ENCODE data around the gene SATL1.
"Not testable (repeated sequence)": the region's sequence is repeated elsewhere in the genome, so short reads cannot be mapped to it uniquely, and the experiment has no call there.

SATL1 gene

DNA sequence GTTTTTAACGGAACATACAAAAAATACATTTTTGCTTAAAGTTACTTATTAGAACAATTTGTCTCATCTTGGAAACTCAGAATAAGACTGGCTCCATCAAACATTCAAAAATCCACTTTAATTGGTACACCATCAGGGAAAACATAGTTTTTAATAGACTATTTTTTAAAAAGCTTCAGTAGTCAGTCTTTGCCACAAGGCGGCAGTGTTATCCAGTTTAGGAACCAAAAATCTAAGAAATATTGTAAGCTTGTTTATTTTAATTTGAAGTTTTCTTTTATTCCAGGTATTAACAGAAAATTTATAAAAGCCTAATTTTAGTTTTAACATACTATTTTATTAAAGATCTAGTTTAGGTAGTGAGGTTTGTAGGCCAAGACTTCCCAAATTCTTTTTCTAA is 132.2 kb downstream of the SATL1 start:
- H3K4me3 ChIP-seq (ENCODE audit: insufficient read depth, low read depth, low read length, poor library complexity, severe bottlenecking) = no peak overlapping the region
- DNase-seq = no peak
- no peak overlapping the region for H3K27ac ChIP-seq (ENCODE audit: insufficient read depth, low read length, poor library complexity, severe bottlenecking)
- no peaks in the 10 kb centered on the region for H3K27me3 ChIP-seq (replicated peaks; ENCODE audit: control insufficient read depth, insufficient read depth, low read length, poor library complexity, severe bottlenecking)
- no peaks in the 10 kb centered on the region for H3K4me1 ChIP-seq (ENCODE audit: control insufficient read depth, insufficient read depth, low read length, poor library complexity, severe bottlenecking)
- no peaks in the 10 kb centered on the region for H3K36me3 ChIP-seq (ENCODE audit: control insufficient read depth, insufficient read depth, low read length)
- H3K9me3 ChIP-seq (ENCODE audit: control insufficient read depth, low read length) = no peaks in the 10 kb centered on the region

DNA sequence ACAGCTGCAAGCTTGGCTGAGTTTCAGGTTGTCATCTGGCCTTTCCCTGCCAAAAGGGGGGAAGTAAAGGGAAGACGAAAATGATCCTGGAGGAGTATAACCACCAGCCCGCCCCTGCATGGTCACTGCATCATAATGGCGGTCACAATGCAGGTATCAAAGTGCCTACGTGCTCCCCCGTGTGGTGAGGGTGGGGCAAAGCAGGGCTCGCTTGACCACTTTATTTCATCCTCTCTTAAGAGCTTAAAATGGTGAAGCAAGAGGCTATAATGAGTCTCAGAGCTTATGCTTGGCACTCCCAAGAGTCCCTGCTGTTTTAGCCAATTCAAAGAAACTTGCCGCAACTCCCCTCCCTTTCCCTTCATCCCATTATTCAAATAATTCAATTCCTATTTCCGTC is 134.3 kb downstream of the SATL1 start:
- Histone ChIP-seq H3K27me3 (replicated peaks; ENCODE audit: control insufficient read depth, insufficient read depth, low read length, poor library complexity, severe bottlenecking) (no peaks in the 10 kb centered on the region), H3K9me3 (ENCODE audit: control insufficient read depth, low read length) (no peaks in the 10 kb centered on the region), H3K4me3 (ENCODE audit: insufficient read depth, low read depth, low read length, poor library complexity, severe bottlenecking) (no peak overlapping the region), H3K4me1 (ENCODE audit: control insufficient read depth, insufficient read depth, low read length, poor library complexity, severe bottlenecking) (no peaks in the 10 kb centered on the region), H3K27ac (ENCODE audit: insufficient read depth, low read length, poor library complexity, severe bottlenecking) (no peak overlapping the region), H3K36me3 (ENCODE audit: control insufficient read depth, insufficient read depth, low read length) (no peaks in the 10 kb centered on the region)
- no peak for DNase-seq

DNA sequence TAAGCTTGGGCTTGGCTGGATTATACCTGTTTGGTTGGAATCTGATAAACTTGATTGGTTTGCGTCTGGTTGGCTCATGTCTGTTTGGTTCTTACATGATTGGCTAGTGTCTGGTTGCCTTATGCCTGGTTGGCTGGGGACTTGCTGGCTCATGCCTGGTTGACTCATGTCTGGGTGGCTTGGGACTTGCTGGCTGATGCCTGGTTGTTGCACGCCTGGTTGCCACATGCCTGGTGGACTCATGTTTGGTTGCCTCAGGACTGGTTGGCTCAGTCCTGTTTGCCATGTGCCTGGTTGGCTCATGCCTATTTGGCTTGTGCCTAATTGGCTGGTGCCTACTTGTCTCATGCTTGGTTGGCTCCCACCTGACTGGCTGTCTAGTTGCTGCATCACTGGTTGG is 135.4 kb downstream of the SATL1 start:
- Histone ChIP-seq H3K4me3 (ENCODE audit: insufficient read depth, low read depth, low read length, poor library complexity, severe bottlenecking) (no peak overlapping the region), H3K27me3 (replicated peaks; ENCODE audit: control insufficient read depth, insufficient read depth, low read length, poor library complexity, severe bottlenecking) (no peaks in the 10 kb centered on the region), H3K27ac (ENCODE audit: insufficient read depth, low read length, poor library complexity, severe bottlenecking) (no peak overlapping the region)

DNA sequence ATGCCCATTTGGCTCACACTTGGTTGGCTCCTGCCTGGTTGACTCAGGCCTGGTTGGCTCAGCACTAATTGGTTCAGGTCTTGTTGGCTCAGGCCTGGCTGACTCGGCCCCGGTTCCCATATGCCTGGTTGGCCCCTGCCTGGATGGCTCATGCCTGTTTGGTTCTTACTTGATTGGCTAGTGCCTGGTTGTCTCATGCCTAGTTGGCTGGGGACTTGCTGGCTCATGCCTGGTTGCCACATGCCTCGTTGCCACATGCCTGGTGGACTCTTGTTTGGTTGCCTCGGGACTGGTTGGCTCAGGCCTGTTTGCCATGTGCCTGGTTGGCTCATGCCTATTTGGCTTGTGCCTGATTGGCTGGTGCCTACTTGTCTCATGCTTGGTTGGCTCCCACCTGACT is 136.2 kb downstream of the SATL1 start:
- no peaks in the 10 kb centered on the region for H3K4me1 ChIP-seq (ENCODE audit: control insufficient read depth, insufficient read depth, low read length, poor library complexity, severe bottlenecking)
- H3K4me3 ChIP-seq (ENCODE audit: insufficient read depth, low read depth, low read length, poor library complexity, severe bottlenecking) = no peak overlapping the region
- no peak for DNase-seq
- H3K27me3 ChIP-seq (replicated peaks; ENCODE audit: control insufficient read depth, insufficient read depth, low read length, poor library complexity, severe bottlenecking) = no peaks in the 10 kb centered on the region
- no peak overlapping the region for H3K27ac ChIP-seq (ENCODE audit: insufficient read depth, low read length, poor library complexity, severe bottlenecking)
- no peaks in the 10 kb centered on the region for H3K9me3 ChIP-seq (ENCODE audit: control insufficient read depth, low read length)
- no peaks in the 10 kb centered on the region for H3K36me3 ChIP-seq (ENCODE audit: control insufficient read depth, insufficient read depth, low read length)

More for the DNA sequence above, 135.4 kb downstream of the SATL1 start:
- DNase-seq = no peak
- Histone ChIP-seq H3K36me3 (ENCODE audit: control insufficient read depth, insufficient read depth, low read length) (no peaks in the 10 kb centered on the region), H3K9me3 (ENCODE audit: control insufficient read depth, low read length) (no peaks in the 10 kb centered on the region), H3K4me1 (ENCODE audit: control insufficient read depth, insufficient read depth, low read length, poor library complexity, severe bottlenecking) (no peaks in the 10 kb centered on the region)

DNA sequence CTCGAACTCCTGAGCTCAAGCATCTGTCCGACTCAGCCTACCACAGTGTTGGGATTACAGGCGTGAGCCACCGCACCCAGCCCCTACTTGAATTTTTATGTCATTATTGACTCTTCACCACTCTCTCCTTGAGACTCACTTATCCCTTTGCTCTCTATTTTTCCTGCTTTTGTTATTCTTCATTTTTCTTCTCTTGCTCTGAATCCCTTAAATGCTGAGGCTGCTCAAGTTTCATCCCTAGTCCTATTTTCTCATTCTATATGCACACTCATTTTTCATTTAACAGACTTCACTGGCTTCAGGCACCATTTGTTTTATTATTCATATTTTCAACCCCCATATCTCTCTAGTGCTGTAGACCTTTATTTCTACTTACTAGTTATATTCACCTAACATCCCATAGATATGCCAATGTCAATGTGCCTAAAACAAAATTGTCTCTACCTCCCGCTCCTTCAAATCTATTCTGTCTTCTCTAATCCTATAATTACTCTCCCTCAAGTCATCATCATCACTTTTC is 154.2 kb downstream of the SATL1 start:
- H3K27me3 ChIP-seq (replicated peaks; ENCODE audit: control insufficient read depth, insufficient read depth, low read length, poor library complexity, severe bottlenecking) = no peaks in the 10 kb centered on the region
- H3K36me3 ChIP-seq (ENCODE audit: control insufficient read depth, insufficient read depth, low read length) = no peaks in the 10 kb centered on the region
- no peaks in the 10 kb centered on the region for H3K4me1 ChIP-seq (ENCODE audit: control insufficient read depth, insufficient read depth, low read length, poor library complexity, severe bottlenecking)
- H3K4me3 ChIP-seq (ENCODE audit: insufficient read depth, low read depth, low read length, poor library complexity, severe bottlenecking) = no peak overlapping the region
- no peak overlapping the region for H3K27ac ChIP-seq (ENCODE audit: insufficient read depth, low read length, poor library complexity, severe bottlenecking)
- DNase-seq = no peak
- H3K9me3 ChIP-seq (ENCODE audit: control insufficient read depth, low read length) = no peaks in the 10 kb centered on the region

DNA sequence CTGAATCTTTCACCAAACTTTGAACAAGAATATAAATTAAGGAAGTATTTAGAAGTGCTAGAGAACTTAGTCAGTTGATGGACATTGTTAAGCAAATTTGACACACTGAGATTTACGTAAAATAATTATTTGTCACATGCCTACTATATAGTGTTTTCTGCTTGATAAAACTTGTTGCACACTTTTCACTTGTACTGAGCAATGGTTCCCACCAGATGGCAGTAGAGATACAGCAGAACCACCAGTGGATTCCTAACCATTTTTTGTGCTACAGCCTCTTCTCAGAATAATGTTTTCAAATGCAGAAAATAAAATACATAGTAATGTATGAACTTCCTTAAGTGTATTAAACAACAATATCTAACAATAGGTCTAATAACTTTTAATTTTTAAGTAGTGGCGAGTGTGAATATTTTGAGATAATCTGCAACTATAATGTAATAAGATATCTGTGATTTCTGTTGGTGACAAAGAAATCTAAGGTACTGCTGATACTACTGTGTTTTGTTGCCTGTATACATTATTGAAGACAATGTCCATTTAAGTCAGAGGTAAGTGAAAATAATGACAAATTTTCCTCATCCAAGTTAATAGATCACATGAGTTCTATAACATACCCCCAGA is 158.7 kb downstream of the SATL1 start:
- no peaks in the 10 kb centered on the region for H3K4me1 ChIP-seq (ENCODE audit: control insufficient read depth, insufficient read depth, low read length, poor library complexity, severe bottlenecking)
- no peaks in the 10 kb centered on the region for H3K27me3 ChIP-seq (replicated peaks; ENCODE audit: control insufficient read depth, insufficient read depth, low read length, poor library complexity, severe bottlenecking)
- H3K27ac ChIP-seq (ENCODE audit: insufficient read depth, low read length, poor library complexity, severe bottlenecking) = no peak overlapping the region
- no peak for DNase-seq
- H3K9me3 ChIP-seq (ENCODE audit: control insufficient read depth, low read length) = no peaks in the 10 kb centered on the region
- H3K4me3 ChIP-seq (ENCODE audit: insufficient read depth, low read depth, low read length, poor library complexity, severe bottlenecking) = no peak overlapping the region
- H3K36me3 ChIP-seq (ENCODE audit: control insufficient read depth, insufficient read depth, low read length) = no peaks in the 10 kb centered on the region

DNA sequence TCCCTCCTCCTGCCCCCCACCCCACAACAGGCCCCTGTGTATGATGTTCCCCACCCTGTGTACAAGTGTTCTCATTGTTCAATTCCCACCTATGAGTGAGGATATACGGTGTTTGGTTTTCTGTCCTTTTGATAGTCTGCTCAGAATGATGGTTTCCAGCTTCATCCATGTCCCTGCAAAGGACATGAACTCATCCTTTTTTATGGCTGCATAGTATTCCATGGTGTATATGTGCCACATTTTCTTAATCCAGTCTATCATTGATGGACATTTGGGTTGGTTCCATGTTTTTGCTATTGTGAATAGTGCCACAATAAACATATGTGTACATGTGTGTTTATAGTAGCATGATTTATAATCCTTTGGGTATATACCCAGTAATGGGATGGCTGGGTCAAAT is 166.3 kb downstream of the SATL1 start:
- H3K27ac ChIP-seq (ENCODE audit: insufficient read depth, low read length, poor library complexity, severe bottlenecking); H3K9me3 ChIP-seq (ENCODE audit: control insufficient read depth, low read length); H3K36me3 ChIP-seq (ENCODE audit: control insufficient read depth, insufficient read depth, low read length); DNase-seq; H3K27me3 ChIP-seq (replicated peaks; ENCODE audit: control insufficient read depth, insufficient read depth, low read length, poor library complexity, severe bottlenecking); H3K4me1 ChIP-seq (ENCODE audit: control insufficient read depth, insufficient read depth, low read length, poor library complexity, severe bottlenecking); H3K4me3 ChIP-seq (ENCODE audit: insufficient read depth, low read depth, low read length, poor library complexity, severe bottlenecking): not testable (repeated sequence)

DNA sequence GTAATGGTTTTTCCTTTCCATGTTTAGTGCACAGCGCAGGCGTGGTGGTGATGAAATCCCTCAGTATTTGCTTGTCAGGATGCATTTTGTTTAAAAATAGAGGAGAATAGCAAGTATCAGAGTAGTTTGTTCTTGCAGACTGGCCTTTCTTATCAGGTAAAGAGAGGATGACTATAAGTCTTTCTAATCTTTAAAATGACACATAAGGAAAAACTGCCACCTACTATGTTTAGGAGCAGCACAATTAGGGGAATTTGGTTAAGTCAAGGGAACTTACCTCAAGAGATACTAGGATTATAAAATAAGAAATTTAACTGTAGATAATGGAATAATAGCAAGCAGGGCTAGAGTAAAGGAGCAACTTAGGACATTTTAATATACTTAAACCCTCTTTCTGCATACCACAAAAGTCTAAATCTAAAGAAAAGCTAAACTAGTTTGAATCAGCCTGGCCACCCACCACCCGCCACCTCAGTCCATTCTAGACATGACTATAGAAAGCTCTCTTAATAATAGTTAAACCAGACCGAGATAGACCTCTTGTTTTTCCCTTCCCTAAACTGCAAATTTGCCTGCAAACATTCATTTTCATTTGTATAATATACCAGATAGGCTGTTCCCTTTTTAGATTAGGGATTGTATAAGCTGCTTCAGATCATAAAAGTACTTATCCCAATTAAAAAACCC is 177.9 kb downstream of the SATL1 start:
- no peaks in the 10 kb centered on the region for H3K9me3 ChIP-seq (ENCODE audit: control insufficient read depth, low read length)
- no peaks in the 10 kb centered on the region for H3K36me3 ChIP-seq (ENCODE audit: control insufficient read depth, insufficient read depth, low read length)
- H3K4me3 ChIP-seq (ENCODE audit: insufficient read depth, low read depth, low read length, poor library complexity, severe bottlenecking) = no peak overlapping the region
- no peaks in the 10 kb centered on the region for H3K4me1 ChIP-seq (ENCODE audit: control insufficient read depth, insufficient read depth, low read length, poor library complexity, severe bottlenecking)
- no peaks in the 10 kb centered on the region for H3K27me3 ChIP-seq (replicated peaks; ENCODE audit: control insufficient read depth, insufficient read depth, low read length, poor library complexity, severe bottlenecking)
- H3K27ac ChIP-seq (ENCODE audit: insufficient read depth, low read length, poor library complexity, severe bottlenecking) = no peak overlapping the region
- DNase-seq = no peak

DNA sequence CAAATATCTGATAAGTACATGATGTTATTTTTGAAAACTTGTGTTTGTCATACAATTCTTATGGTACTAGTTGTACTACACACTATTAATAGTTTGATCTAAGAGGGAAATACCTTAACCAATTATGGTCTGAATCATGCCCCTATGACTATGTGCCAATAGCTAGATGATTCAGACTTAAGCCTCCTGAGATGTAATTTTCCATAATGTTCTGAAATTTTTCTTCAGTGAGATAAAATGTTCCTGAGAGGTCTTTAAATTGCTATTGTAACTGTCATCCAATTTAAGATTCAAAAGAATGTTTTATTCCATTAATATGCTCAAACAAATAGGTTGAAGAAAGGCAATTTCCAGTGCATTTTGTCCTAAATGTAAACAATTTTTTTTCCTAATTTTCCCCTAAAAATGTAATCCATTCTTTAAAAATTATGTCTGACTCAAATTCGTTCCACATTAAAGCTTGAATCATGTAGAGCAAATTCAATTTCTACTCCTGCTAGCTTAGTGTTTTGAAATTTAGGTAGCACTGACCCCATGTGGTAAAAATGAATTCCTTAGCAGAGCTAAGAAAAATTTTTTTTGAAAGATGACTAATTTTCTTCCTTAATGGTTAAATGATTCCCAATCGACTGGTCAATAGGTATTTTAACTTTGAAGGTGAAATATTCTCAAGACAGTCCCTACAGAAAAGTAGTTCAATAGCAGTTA is 190.8 kb downstream of the SATL1 start:
- H3K36me3 ChIP-seq (ENCODE audit: control insufficient read depth, insufficient read depth, low read length) = no peaks in the 10 kb centered on the region
- DNase-seq = no peak
- H3K4me3 ChIP-seq (ENCODE audit: insufficient read depth, low read depth, low read length, poor library complexity, severe bottlenecking) = no peak overlapping the region
- no peaks in the 10 kb centered on the region for H3K27me3 ChIP-seq (replicated peaks; ENCODE audit: control insufficient read depth, insufficient read depth, low read length, poor library complexity, severe bottlenecking)
- H3K4me1 ChIP-seq (ENCODE audit: control insufficient read depth, insufficient read depth, low read length, poor library complexity, severe bottlenecking) = no peaks in the 10 kb centered on the region
- H3K9me3 ChIP-seq (ENCODE audit: control insufficient read depth, low read length) = no peaks in the 10 kb centered on the region
- no peak overlapping the region for H3K27ac ChIP-seq (ENCODE audit: insufficient read depth, low read length, poor library complexity, severe bottlenecking)

DNA sequence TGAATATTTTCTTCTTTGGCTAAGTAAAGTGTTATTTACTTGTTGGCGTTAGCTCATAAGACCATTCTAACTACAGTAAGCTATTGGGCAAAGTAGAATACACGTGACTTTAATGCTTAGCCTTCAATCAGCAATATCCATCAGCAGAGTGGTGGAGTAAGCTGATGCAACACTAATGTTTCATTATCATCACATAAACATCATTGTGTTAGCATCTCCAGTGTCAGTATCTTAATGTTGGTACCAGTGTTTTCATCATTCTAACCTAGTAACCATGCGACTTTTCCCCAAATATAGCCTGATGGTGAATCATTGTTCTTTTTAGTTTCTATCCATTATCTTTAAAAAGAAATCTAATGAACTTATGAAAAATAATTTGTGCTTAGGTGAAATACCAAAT is 191.4 kb downstream of the SATL1 start:
- DNase-seq = no peak
- no peak overlapping the region for H3K27ac ChIP-seq (ENCODE audit: insufficient read depth, low read length, poor library complexity, severe bottlenecking)

More for the DNA sequence above, 191.4 kb downstream of the SATL1 start:
- Histone ChIP-seq H3K4me1 (ENCODE audit: control insufficient read depth, insufficient read depth, low read length, poor library complexity, severe bottlenecking) (no peaks in the 10 kb centered on the region), H3K36me3 (ENCODE audit: control insufficient read depth, insufficient read depth, low read length) (no peaks in the 10 kb centered on the region), H3K27me3 (replicated peaks; ENCODE audit: control insufficient read depth, insufficient read depth, low read length, poor library complexity, severe bottlenecking) (no peaks in the 10 kb centered on the region), H3K9me3 (ENCODE audit: control insufficient read depth, low read length) (no peaks in the 10 kb centered on the region), H3K4me3 (ENCODE audit: insufficient read depth, low read depth, low read length, poor library complexity, severe bottlenecking) (no peak overlapping the region)

Data from effector memory CD4-positive, alpha-beta T cell (primary cell).